Measurements from ENCODE around the gene ICAM3.

DNA sequence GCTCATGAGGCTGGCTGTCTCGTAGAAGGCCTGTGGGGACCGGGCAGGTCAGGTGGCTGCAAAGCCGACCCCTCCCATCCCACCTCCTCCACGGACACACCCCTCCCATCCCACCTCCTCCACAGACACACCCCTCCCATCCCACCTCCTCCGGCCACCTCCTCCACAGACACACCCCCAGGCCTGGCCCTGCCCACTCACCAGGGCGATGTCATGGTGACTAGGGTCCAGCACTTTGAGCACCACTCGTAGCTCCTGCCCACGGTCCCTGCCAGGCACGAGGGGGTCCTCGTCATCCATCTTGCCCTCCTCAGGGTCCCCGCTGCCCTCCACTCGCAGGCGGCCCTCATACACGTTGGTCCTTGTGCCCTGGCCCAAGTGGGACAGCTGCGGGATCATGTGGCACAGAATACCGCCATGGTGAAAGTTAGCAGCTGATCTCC lies 22.2 kb upstream of the ICAM3 start:
- TF ChIP-seq POLR2A (IDR thresholded peaks at IDR 0.05) = no peak
- TF ChIP-seq, protein P1, sequence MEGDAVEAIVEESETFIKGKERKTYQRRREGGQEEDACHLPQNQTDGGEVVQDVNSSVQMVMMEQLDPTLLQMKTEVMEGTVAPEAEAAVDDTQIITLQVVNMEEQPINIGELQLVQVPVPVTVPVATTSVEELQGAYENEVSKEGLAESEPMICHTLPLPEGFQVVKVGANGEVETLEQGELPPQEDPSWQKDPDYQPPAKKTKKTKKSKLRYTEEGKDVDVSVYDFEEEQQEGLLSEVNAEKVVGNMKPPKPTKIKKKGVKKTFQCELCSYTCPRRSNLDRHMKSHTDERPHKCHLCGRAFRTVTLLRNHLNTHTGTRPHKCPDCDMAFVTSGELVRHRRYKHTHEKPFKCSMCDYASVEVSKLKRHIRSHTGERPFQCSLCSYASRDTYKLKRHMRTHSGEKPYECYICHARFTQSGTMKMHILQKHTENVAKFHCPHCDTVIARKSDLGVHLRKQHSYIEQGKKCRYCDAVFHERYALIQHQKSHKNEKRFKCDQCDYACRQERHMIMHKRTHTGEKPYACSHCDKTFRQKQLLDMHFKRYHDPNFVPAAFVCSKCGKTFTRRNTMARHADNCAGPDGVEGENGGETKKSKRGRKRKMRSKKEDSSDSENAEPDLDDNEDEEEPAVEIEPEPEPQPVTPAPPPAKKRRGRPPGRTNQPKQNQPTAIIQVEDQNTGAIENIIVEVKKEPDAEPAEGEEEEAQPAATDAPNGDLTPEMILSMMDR (IDR thresholded peaks at IDR 0.05) = no peak

All from Peyer's patch (tissue), 4 donors.